T-helper 17 cell (primary cell): ENCODE measurements around the gene HGFAC. TPM values are rescaled to one million over a fixed set of nuclear protein-coding genes. Genes with fewer than 3 reads are reported as not detected.

Experiments
- ATAC-seq: fragments of 150-1000 bp; cut with Tn5 transposase; 2 replicates; pipeline ENCODE4 v1.10.0; 2021; ENCODE audit warnings: mild to moderate bottlenecking, moderate library complexity
- DNase-seq, 3 donors: peaks; one replicate each; pipeline versions ENCODE4 v3.0.0 to v3.0.0-alpha.2; 2020 to 2021
- H3K9me3 ChIP-seq: one replicate; pipeline ENCODE4 v1.7.0; 2013; ENCODE audit warnings: low read length, mild to moderate bottlenecking; ENCODE audit not compliant: control insufficient read depth, poor library complexity, severe bottlenecking
- H3K27ac Mint-ChIP-seq: one replicate; pipeline ENCODE4 v1.8.0; 2022; ENCODE audit warnings: mild to moderate bottlenecking, moderate library complexity, mixed read lengths
- H3K27me3 Mint-ChIP-seq: one replicate; pipeline ENCODE4 v1.8.0; 2022; ENCODE audit warnings: mixed read lengths
- H3K36me3 Mint-ChIP-seq: one replicate; pipeline ENCODE4 v1.8.0; 2022; ENCODE audit warnings: low read depth, mixed read lengths
- H3K4me1 Mint-ChIP-seq: one replicate; pipeline ENCODE4 v1.8.0; 2022; ENCODE audit warnings: mild to moderate bottlenecking, mixed read lengths
- H3K4me3 Mint-ChIP-seq: one replicate; pipeline ENCODE4 v1.8.0; 2022; ENCODE audit warnings: mild to moderate bottlenecking, moderate library complexity, mixed read lengths
- total RNA-seq, 4 donors: library from RNA in 2 of 4; stranded (reverse) in 2 of 4; gene quantifications; one replicate each; pipeline ENCODE4 v1.2.3 and lab custom pipeline; 2022 to 2026

Gene HGFAC
- total RNA-seq, 2 donors from 2014 or later = not detected

GRCh38 chr4:3485886-3486540, 44.2 kb downstream of the HGFAC start:
- H3K27ac Mint-ChIP-seq = no peak overlapping the region
- DNase-seq = no peak
- H3K4me1 Mint-ChIP-seq = peaks cover 4% of the 10 kb centered on the region
- no peaks in the 10 kb centered on the region for H3K9me3 ChIP-seq
- no peak overlapping the region for H3K4me3 Mint-ChIP-seq
- peaks cover 25% of the 10 kb centered on the region for H3K27me3 Mint-ChIP-seq
- peak; percentile 4 for ATAC-seq
- H3K36me3 Mint-ChIP-seq = no peaks in the 10 kb centered on the region

- no peak overlapping the region for H3K27ac Mint-ChIP-seq
- H3K4me1 Mint-ChIP-seq = peaks cover 3% of the 10 kb centered on the region
- H3K4me3 Mint-ChIP-seq = no peak overlapping the region
- no peak for ATAC-seq
- DNase-seq = no peak
- H3K27me3 Mint-ChIP-seq = peaks cover 24% of the 10 kb centered on the region
- H3K36me3 Mint-ChIP-seq = no peaks in the 10 kb centered on the region
- H3K9me3 ChIP-seq = no peaks in the 10 kb centered on the region
Measured at GRCh38 chr4:3486541-3487540, 45.1 kb downstream of the HGFAC start.

- no peak for DNase-seq
Measured at GRCh38 chr4:3487861-3488260, 46.1 kb downstream of the HGFAC start.

GRCh38 chr4:3488820-3489219, 47.1 kb downstream of the HGFAC start:
- ATAC-seq (no peak), DNase-seq (no peak)
- Mint-ChIP-seq H3K27ac (peak overlapping the region; percentile 49), H3K4me1 (peaks cover 3% of the 10 kb centered on the region), H3K4me3 (no peak overlapping the region), H3K36me3 (no peaks in the 10 kb centered on the region), H3K27me3 (peaks cover 17% of the 10 kb centered on the region)
- H3K9me3 ChIP-seq = no peaks in the 10 kb centered on the region

More at GRCh38 chr4:3487861-3488260, 46.1 kb downstream of the HGFAC start:
- Mint-ChIP-seq H3K27ac (no peak overlapping the region), H3K4me3 (no peak overlapping the region), H3K36me3 (no peaks in the 10 kb centered on the region), H3K27me3 (peaks cover 22% of the 10 kb centered on the region), H3K4me1 (peaks cover 3% of the 10 kb centered on the region)
- ATAC-seq = no peak
- no peaks in the 10 kb centered on the region for H3K9me3 ChIP-seq

- no peak for DNase-seq
- Mint-ChIP-seq H3K27ac (peak overlapping the region; percentile 49), H3K4me1 (peaks cover 3% of the 10 kb centered on the region), H3K27me3 (peaks cover 17% of the 10 kb centered on the region), H3K4me3 (no peak overlapping the region), H3K36me3 (no peaks in the 10 kb centered on the region)
- no peak for ATAC-seq
- H3K9me3 ChIP-seq = no peaks in the 10 kb centered on the region
Measured at GRCh38 chr4:3489451-3489962, 47.7 kb downstream of the HGFAC start.

GRCh38 chr4:3491681-3492405, 50.1 kb downstream of the HGFAC start:
- H3K27ac Mint-ChIP-seq = no peak overlapping the region

GRCh38 chr4:3492741-3493719, 51.3 kb downstream of the HGFAC start:
- H3K4me3 Mint-ChIP-seq = no peak overlapping the region
- no peaks in the 10 kb centered on the region for H3K36me3 Mint-ChIP-seq
- H3K27ac Mint-ChIP-seq = no peak overlapping the region
- no peak for ATAC-seq
- no peaks in the 10 kb centered on the region for H3K9me3 ChIP-seq
- DNase-seq = no peak
- H3K4me1 Mint-ChIP-seq = peaks cover 2% of the 10 kb centered on the region
- peaks cover 26% of the 10 kb centered on the region for H3K27me3 Mint-ChIP-seq

More at GRCh38 chr4:3491681-3492405, 50.1 kb downstream of the HGFAC start:
- H3K9me3 ChIP-seq = no peaks in the 10 kb centered on the region
- peaks cover 22% of the 10 kb centered on the region for H3K27me3 Mint-ChIP-seq
- DNase-seq = no peak
- peaks cover under 1% of the 10 kb centered on the region for H3K4me1 Mint-ChIP-seq
- no peaks in the 10 kb centered on the region for H3K36me3 Mint-ChIP-seq
- H3K4me3 Mint-ChIP-seq = no peak overlapping the region
- ATAC-seq = no peak

- no peak for DNase-seq
- peaks cover 2% of the 10 kb centered on the region for H3K4me1 Mint-ChIP-seq
- no peaks in the 10 kb centered on the region for H3K36me3 Mint-ChIP-seq
- no peak for ATAC-seq
- H3K27me3 Mint-ChIP-seq = peaks cover 19% of the 10 kb centered on the region
- no peak overlapping the region for H3K4me3 Mint-ChIP-seq
- no peaks in the 10 kb centered on the region for H3K9me3 ChIP-seq
- H3K27ac Mint-ChIP-seq = no peak overlapping the region
Measured at GRCh38 chr4:3493720-3494461, 52.1 kb downstream of the HGFAC start.

GRCh38 chr4:3494462-3494871, 52.7 kb downstream of the HGFAC start:
- no peak for DNase-seq
- ATAC-seq = no peak
- H3K9me3 ChIP-seq = no peaks in the 10 kb centered on the region
- H3K36me3 Mint-ChIP-seq = no peaks in the 10 kb centered on the region
- H3K4me3 Mint-ChIP-seq = no peak overlapping the region
- H3K27ac Mint-ChIP-seq = peak overlapping the region; percentile 45
- peaks cover 19% of the 10 kb centered on the region for H3K27me3 Mint-ChIP-seq
- peaks cover 2% of the 10 kb centered on the region for H3K4me1 Mint-ChIP-seq

- H3K4me3 Mint-ChIP-seq = no peak overlapping the region
- no peaks in the 10 kb centered on the region for H3K36me3 Mint-ChIP-seq
- peaks cover 19% of the 10 kb centered on the region for H3K27me3 Mint-ChIP-seq
- H3K4me1 Mint-ChIP-seq = peaks cover 2% of the 10 kb centered on the region
- ATAC-seq (no peak), DNase-seq (no peak)
- peak overlapping the region; percentile 45 for H3K27ac Mint-ChIP-seq
- no peaks in the 10 kb centered on the region for H3K9me3 ChIP-seq
Measured at GRCh38 chr4:3495204-3495975, 53.6 kb downstream of the HGFAC start.

GRCh38 chr4:3496021-3496420, 54.3 kb downstream of the HGFAC start:
- no peak overlapping the region for H3K27ac Mint-ChIP-seq
- no peaks in the 10 kb centered on the region for H3K36me3 Mint-ChIP-seq
- ATAC-seq (no peak), DNase-seq (no peak)
- no peaks in the 10 kb centered on the region for H3K9me3 ChIP-seq
- H3K27me3 Mint-ChIP-seq = peaks cover 19% of the 10 kb centered on the region
- H3K4me3 Mint-ChIP-seq = no peak overlapping the region
- H3K4me1 Mint-ChIP-seq = peaks cover 2% of the 10 kb centered on the region
